Stomach (tissue), 4 donors: ENCODE data around the gene LRIG1.

Source experiments
- CTCF ChIP-seq, 7 experiments: fragments of 450-650 bp in 4 of 7; fragments of 200-600 bp in 3 of 7; sonication (generic) in 3 of 7; IDR thresholded peaks; one replicate each; pipeline ENCODE4 v1.5.1; 2016 to 2019; ENCODE audit warnings: antibody characterized with exemption in 7 of 7, control low read depth in 2 of 7, mild to moderate bottlenecking in 1 of 7
- EP300 ChIP-seq: sonication (generic); formaldehyde crosslinking; IDR thresholded peaks from one replicate; pipeline ENCODE4 v1.6.1; 2017; ENCODE audit warnings: antibody characterized with exemption

GRCh38 chr3:66441692-66442091 is 59.1 kb downstream of the LRIG1 start:
- TF ChIP-seq CTCF (IDR thresholded peaks at IDR 0.05) (no peak), EP300 (no peak)
